PC-9 (cell line): ENCODE results near the gene ELMO1. TPM values are rescaled to one million over a fixed set of nuclear protein-coding genes. Genes with fewer than 3 reads are reported as not detected.

Experiments
- BruUV-seq: library from RNA; stranded (reverse); fragments of 400-500 nt; replicated peaks from 2 replicates; lab custom pipeline; 2021; lab: Mats Ljungman, UMichigan
- CTCF ChIA-PET: fragments of 300-600 bp; sonication (Branson Sonifier 250); formaldehyde crosslinking; loops from one replicate; lab custom pipeline; 2022; ENCODE audit warnings: antibody characterized with exemption; lab: Charles Lee
- POLR2A ChIA-PET: fragments of 300-600 bp; sonication (Branson Sonifier 250); formaldehyde crosslinking; loops from one replicate; lab custom pipeline; 2022; ENCODE audit warnings: antibody characterized with exemption; ENCODE audit not compliant: unreplicated experiment; lab: Charles Lee
- DNase-seq, 2 experiments: peaks; one replicate each; pipeline versions ENCODE4 v3.0.0 to v3.0.0-alpha.2; 2015 to 2022; ENCODE audit warnings: mixed read lengths in 1 of 2
- H2AFZ ChIP-seq: fragments of 200-600 bp; sonication (generic); 2 replicates; pipeline ENCODE4 v1.8.1; 2017; ENCODE audit warnings: antibody characterized with exemption
- H3F3A ChIP-seq: fragments of 200-600 bp; sonication (generic); 2 replicates; pipeline ENCODE4 v1.8.1; 2017; ENCODE audit warnings: antibody characterized with exemption, mild to moderate bottlenecking, low read depth; ENCODE audit not compliant: insufficient read depth
- H3K27ac ChIP-seq: fragments of 200-600 bp; sonication (generic); 2 replicates; pipeline ENCODE4 v1.6.1; 2016; ENCODE audit warnings: mixed run types
- H3K27me3 ChIP-seq: fragments of 200-600 bp; sonication (generic); 2 replicates; pipeline ENCODE4 v1.6.1; 2016; ENCODE audit warnings: low read depth, mixed run types; ENCODE audit not compliant: insufficient read depth
- H3K36me3 ChIP-seq: fragments of 200-600 bp; sonication (generic); 2 replicates; pipeline ENCODE4 v1.6.1; 2016; ENCODE audit warnings: low read depth, mixed run types
- H3K4me1 ChIP-seq: fragments of 200-600 bp; sonication (generic); replicated peaks from 2 replicates; pipeline ENCODE4 v1.6.1; 2016; ENCODE audit warnings: mixed run types; ENCODE audit not compliant: insufficient read depth
- H3K4me2 ChIP-seq: fragments of 200-600 bp; sonication (generic); 2 replicates; pipeline ENCODE4 v1.6.1; 2017; ENCODE audit warnings: mixed run types
- H3K4me3 ChIP-seq: fragments of 200-600 bp; sonication (generic); 2 replicates; pipeline ENCODE4 v1.6.1; 2016; ENCODE audit warnings: mixed run types
- H3K79me2 ChIP-seq: fragments of 200-600 bp; sonication (generic); 2 replicates; pipeline ENCODE4 v1.6.1; 2017; ENCODE audit warnings: low read depth, mixed run types
- H3K9me2 ChIP-seq: fragments of 200-600 bp; sonication (generic); 2 replicates; pipeline ENCODE4 v1.8.1; 2017; ENCODE audit warnings: mild to moderate bottlenecking; ENCODE audit not compliant: insufficient read depth
- H3K9me3 ChIP-seq: fragments of 200-600 bp; sonication (generic); 2 replicates; pipeline ENCODE4 v1.8.1; 2016; ENCODE audit warnings: low read depth; ENCODE audit not compliant: insufficient read depth
- H4K20me1 ChIP-seq: fragments of 200-600 bp; sonication (generic); 2 replicates; pipeline ENCODE4 v1.8.1; 2017; ENCODE audit not compliant: insufficient read depth
- CTCF ChIP-seq: fragments of 200-600 bp; sonication (generic); conservative IDR thresholded peaks from 2 replicates; pipeline ENCODE4 v1.6.1; 2017; ENCODE audit warnings: mixed run types, antibody characterized with exemption, mild to moderate bottlenecking, moderate library complexity
- EZH2 ChIP-seq: fragments of 200-600 bp; sonication (generic); IDR thresholded peaks from 2 replicates; pipeline ENCODE4 v1.8.0; 2017; ENCODE audit warnings: antibody characterized with exemption, low read depth
- intact Hi-C: fragments of 100-400 bp; cut with micrococcal nuclease; formaldehyde crosslinking; loops from one replicate; pipeline ENCODE4 v1.10.0; 2022; ENCODE audit not compliant: unreplicated experiment
- total RNA-seq: library from RNA; stranded (reverse); gene quantifications from 2 replicates; pipeline ENCODE4 v1.2.3, GENCODE V29; 2021

ELMO1 gene
- total RNA-seq, 1 experiment from 2014 or later, result 4.8 TPM

- H3K9me3 ChIP-seq, result no peaks in the 10 kb centered on the region; the same call in 1 of the 2 replicates
- H3K4me1 ChIP-seq, result no peaks in the 10 kb centered on the region
- BruUV-seq, result no TSS peak
- no peak overlapping the region for H3K27ac ChIP-seq
- no peak for DNase-seq
- TF ChIP-seq EZH2, result no peak
- TF ChIP-seq CTCF, result no peak
- CTCF ChIA-PET, result no interaction called here
- H3K27me3 ChIP-seq, result peaks cover 55% of the 10 kb centered on the region
- H3K9me2 ChIP-seq, result no peaks in the 10 kb centered on the region
- POLR2A ChIA-PET, result no interaction called here
- no peaks in the 10 kb centered on the region for H3K36me3 ChIP-seq
- no peaks in the 10 kb centered on the region for H4K20me1 ChIP-seq
- no peak overlapping the region for H3K4me2 ChIP-seq
- H3K79me2 ChIP-seq, result no peaks in the 10 kb centered on the region
- H2AFZ ChIP-seq, result no peak overlapping the region
- intact Hi-C loops, result no loop called here
- no peak overlapping the region for H3K4me3 ChIP-seq
- H3F3A ChIP-seq, result no peaks in the 10 kb centered on the region
These were observed 588.0 kb downstream of the ELMO1 start for GRCh38 chr7:36860681-36861080.

GRCh38 chr7:36855330-36855729, 593.3 kb downstream of the ELMO1 start:
- no peaks in the 10 kb centered on the region; the same call in 1 of the 2 replicates for H3K9me3 ChIP-seq
- no peak overlapping the region for H3K27ac ChIP-seq
- DNase-seq, result no peak
- intact Hi-C loops, result no loop called here
- H3K36me3 ChIP-seq, result no peaks in the 10 kb centered on the region
- peaks cover 39% of the 10 kb centered on the region; the same call in 1 of the 2 replicates for H3K27me3 ChIP-seq
- ChIA-PET POLR2A (no interaction called here), CTCF (no interaction called here)
- H3K79me2 ChIP-seq, result no peaks in the 10 kb centered on the region
- H3K4me2 ChIP-seq, result no peak overlapping the region
- H3K9me2 ChIP-seq, result no peaks in the 10 kb centered on the region
- H3K4me1 ChIP-seq, result no peaks in the 10 kb centered on the region
- no peak overlapping the region for H2AFZ ChIP-seq
- no TSS peak for BruUV-seq
- H4K20me1 ChIP-seq, result no peaks in the 10 kb centered on the region; the same call in 1 of the 2 replicates
- H3F3A ChIP-seq, result no peaks in the 10 kb centered on the region
- H3K4me3 ChIP-seq, result no peak overlapping the region
- no peak for TF ChIP-seq CTCF
- no peak for TF ChIP-seq EZH2

GRCh38 chr7:36854652-36855051, 594.0 kb downstream of the ELMO1 start:
- no TSS peak for BruUV-seq
- Histone ChIP-seq H3K27ac (no peak overlapping the region), H3K36me3 (no peaks in the 10 kb centered on the region), H3K9me2 (no peaks in the 10 kb centered on the region), H3K4me3 (no peak overlapping the region), H4K20me1 (no peaks in the 10 kb centered on the region; the same call in 1 of the 2 replicates), H3K27me3 (peaks cover 39% of the 10 kb centered on the region; the same call in 1 of the 2 replicates), H3K79me2 (no peaks in the 10 kb centered on the region), H3K4me2 (no peak overlapping the region), H3F3A (no peaks in the 10 kb centered on the region), H3K4me1 (no peaks in the 10 kb centered on the region), H3K9me3 (no peaks in the 10 kb centered on the region; the same call in 1 of the 2 replicates), H2AFZ (no peak overlapping the region)
- CTCF ChIA-PET, result no interaction called here
- POLR2A ChIA-PET, result no interaction called here
- TF ChIP-seq EZH2 (no peak), CTCF (no peak)
- intact Hi-C loops, result no loop called here
- DNase-seq, result no peak
